GM12874 (cell line): ENCODE measurements around the gene GZMM.

Experiments
- CTCF ChIP-seq: IDR thresholded peaks from 2 replicates; pipeline ENCODE4 v1.5.1; 2011; ENCODE audit warnings: low read depth, mild to moderate bottlenecking, control low read depth, low read length, moderate library complexity; ENCODE audit not compliant: insufficient read depth

GZMM gene

DNA sequence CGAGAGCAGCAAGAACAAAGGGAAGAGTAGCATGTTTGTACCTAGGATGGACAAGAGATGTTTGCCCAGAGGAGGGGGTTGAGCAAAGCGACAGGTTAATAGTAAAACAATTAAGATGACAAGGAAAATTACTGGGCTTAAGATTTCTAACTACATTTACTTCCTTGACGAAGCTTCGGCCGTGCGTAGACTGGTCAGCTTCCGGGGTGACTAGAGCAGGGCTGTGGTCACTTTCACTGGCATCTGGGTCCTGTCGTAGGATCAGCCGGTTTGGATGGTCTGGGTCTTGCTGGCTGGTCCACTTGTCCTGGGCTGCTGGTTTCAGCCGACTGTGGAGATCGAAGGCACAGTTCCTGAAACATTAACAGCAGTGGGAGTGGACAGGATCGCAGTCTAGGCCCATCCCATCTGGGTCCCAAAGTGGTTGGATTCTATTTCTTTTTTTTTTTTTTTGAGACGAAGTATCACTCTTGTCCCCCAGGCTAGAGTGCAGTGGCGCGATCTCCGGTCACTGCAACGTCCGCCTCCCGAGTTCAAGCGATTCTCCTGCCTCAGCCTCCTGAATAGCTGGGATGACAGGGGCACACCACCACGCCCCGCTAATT, 23.5 kb downstream of the GZMM start:
- TF ChIP-seq CTCF, result no peak

DNA sequence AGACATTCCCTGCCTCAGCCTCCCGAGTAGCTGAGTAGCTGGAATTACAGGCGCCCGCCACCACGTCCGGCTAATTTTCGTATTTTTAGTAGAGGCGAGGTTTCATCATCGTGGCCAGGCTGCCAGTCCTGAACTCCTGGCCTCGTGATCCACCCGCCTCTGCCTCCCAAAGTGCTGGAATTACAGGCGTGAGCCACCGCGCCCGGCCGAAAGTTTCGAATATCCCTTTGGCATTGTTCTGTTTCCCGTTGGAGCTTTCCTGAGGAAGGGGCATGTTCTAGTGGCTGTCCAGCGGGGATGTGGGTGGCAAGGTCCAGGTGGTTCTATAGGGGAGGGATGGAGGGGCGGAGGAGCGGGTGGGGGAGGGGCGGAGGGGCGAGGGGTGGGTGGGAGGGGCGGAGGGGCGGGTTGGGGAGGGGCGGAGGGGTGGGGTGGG, 26.4 kb downstream of the GZMM start:
- TF ChIP-seq CTCF, result no peak

DNA sequence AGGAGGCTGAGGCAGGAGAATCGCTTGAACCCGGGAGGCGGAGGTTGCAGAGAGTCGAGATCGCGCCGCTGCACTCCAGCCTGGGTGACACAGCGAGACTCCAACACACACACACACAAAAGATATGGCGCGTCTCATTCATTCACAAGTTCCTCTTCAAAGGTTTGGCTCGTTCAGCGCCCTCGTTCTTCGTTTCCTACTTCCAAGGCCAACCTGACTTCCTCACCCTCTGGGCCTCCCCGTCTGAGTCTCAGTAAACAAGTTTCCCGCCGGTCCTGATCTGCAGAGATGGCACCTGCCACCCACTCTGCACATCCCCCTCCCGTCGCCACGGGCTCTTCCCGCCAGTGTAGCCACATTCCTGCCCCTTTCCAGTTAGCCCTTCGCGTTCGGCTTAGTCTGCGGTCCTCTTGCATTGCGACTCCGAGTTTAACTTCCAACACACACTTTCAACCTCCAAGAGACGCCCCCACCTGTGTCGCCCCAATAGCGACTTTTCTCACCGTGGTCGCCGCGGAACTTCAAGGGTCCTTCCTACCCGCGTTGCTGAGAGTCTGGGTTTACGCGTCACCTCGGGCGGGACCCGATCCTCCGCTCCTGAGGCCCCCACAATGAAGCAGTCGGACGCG, 27.2 kb downstream of the GZMM start:
- no peak for TF ChIP-seq CTCF

DNA sequence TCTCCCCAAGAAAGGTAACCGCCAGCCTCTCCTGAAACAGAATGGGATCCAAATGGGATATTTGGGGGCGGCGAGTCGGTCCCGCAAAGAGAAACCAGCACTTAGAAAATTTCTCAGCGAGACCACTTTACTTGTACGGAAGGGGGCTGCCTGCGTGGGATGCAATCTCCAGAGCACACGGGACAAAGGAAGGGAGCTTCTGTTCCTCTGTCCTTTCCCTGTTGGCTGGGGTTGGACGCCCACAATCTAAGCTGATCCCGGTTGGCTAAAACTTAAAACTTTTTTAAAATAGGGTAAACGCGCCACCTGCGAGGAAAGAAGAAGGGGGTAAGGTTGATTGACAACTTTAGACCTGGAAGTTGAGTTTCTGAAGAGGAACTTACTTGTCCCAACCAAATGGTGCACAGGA, 27.7 kb downstream of the GZMM start:
- no peak for TF ChIP-seq CTCF

- no peak for TF ChIP-seq CTCF
Observed at GRCh38 chr19:572140-572742, 28.4 kb downstream of the GZMM start, which contains the start of gene BSG. BSG (plus strand) TSS chr19:572596; CDS start chr19:572635, 39 bp downstream.

- TF ChIP-seq CTCF, result no peak
Observed at GRCh38 chr19:572743-573518, 29.1 kb downstream of the GZMM start.

DNA sequence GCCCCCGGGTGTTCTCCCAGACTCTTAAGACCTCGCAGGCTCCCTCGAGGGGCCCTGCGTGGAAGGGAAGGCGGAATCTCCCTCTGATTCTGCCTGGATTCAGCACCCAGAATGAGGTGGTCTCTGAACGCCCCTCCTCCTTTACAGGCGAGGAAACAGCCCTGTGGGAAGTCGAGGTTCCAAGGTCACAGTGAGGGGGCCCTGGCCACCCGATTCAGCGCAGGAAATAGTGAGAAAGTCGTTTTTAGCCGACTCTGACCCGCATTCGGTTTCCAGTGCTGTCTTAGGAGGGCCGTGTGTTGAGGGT, 29.6 kb downstream of the GZMM start:
- TF ChIP-seq CTCF, result no peak
